ENCODE data around the gene NMT1.
"Not testable (repeated sequence)": the region's sequence is repeated elsewhere in the genome, so short reads cannot be mapped to it uniquely, and the experiment has no call there.

Gene NMT1

DNA sequence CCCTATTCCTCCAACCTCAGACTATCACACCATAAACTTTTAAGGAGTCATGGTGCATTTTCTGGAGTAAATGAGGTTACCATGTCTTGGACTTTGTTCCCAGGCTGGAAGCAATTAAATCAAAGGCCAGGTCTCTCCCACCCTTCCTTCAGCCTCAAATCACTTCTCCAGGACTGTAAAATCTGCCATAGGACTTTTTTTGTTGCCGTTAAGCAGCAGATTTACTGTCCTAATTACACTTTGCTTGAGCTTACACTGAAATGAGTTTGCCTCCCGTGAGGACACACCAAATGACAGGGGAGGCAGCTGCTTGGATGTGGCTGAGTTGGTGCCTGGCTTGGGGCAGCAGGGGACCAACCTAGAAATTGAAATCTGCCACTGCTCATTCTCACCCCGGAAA, 24.4 kb upstream of the NMT1 start:
- no peak for DNase-seq (ENCODE audit: low read depth in 2 of 2)

DNA sequence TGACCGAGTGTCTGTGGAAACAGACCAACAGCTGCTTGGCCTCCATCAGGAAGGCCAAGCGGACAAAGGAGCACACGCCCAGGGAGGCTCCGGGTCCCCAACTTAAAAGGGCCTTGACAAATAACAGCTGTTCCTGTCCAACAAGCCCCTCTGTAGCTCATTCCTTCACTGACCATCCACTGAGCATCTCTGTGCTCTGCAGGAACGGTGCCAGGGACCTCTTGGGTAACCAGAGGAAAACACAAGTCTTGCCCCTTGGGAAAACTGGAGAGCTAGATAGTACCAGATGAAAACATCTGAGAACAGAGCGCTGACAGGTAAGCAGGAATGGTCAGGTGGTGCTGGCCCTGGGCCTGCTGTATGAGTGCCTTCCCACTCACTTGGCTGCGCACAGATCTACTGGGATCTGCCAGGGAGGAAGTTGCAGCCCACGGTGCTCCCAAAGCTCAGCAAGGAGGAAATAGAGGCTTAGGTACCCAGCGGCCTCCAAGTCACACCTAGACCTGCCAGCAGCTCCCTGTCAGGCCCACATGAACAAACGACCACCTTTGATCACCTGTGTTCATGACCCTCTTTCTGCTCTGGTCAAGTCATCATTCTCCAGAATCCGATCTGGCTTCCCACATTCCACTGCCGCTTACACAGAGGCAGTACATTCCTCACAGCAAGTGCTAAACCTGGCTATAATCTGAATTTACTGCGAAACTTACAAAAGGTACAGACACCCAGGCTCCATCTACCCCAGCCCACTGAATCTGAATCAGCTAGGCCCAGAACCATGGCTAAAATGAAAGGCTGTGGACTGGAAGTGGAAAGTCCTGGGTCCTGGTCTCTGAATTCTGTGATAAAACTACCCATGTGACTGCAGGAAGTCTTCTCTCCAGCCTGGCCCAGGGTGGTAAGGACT, 22.1 kb upstream of the NMT1 start:
- DNase-seq (ENCODE audit: low read depth in 2 of 2) = no peak

DNA sequence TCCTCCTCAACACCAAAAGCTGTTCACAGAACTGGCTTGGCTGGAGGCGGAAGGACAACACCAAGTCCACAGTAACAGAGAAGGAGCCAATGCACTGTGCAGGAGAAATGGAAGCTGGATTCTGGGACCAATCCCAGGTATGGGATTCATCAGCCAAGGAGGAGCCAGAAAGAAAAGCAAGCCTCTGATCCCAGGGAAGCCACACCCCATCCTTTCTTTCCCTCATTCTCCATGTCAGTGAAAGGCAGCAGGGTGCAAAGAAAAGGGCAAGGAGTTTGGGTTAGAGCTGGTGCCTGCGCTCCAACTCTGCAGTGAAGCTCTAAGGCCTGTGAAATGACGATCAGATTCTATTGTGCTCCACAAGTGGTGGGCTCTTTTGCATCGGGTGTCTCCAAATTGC, 20.7 kb upstream of the NMT1 start:
- no peak for DNase-seq (ENCODE audit: low read depth in 2 of 2)

DNA sequence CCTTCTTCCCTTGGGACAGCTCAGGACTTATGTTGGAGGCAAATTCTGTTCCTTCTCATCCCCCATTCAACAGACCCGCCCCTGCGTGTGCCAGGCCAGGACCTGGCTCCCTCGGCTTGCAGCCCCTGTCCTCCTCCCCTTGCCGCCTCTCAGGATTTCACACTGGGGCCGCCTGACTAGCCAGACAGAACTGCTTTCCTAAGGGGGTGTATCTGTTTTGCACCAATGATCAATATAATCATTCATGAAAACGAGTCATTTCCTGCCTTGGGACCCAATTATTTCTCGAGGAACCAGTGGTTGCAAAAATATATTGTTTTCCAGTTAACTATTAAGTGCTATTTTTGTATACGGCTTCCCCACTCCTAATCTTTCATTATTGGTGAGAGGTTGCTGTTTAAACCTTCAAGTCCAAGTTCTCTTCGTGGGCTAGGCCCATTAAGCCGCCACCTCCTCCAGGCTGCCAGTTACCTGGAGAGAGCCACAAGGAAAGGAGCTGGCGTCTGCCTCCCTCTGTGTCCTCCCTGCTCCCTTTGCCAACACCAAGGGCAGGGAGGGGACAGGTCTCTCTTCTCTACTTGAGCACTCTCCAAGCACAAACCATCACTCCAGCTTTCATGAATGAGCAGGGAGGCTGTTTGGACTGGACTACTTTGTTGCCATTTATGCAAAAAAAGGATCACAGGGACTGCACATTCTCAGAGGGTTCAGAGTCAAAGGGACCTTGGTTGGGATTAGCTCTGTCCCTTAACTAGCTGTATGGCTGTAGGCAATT, 18.6 kb upstream of the NMT1 start:
- DNase-seq (ENCODE audit: low read depth in 2 of 2) = no peak

DNA sequence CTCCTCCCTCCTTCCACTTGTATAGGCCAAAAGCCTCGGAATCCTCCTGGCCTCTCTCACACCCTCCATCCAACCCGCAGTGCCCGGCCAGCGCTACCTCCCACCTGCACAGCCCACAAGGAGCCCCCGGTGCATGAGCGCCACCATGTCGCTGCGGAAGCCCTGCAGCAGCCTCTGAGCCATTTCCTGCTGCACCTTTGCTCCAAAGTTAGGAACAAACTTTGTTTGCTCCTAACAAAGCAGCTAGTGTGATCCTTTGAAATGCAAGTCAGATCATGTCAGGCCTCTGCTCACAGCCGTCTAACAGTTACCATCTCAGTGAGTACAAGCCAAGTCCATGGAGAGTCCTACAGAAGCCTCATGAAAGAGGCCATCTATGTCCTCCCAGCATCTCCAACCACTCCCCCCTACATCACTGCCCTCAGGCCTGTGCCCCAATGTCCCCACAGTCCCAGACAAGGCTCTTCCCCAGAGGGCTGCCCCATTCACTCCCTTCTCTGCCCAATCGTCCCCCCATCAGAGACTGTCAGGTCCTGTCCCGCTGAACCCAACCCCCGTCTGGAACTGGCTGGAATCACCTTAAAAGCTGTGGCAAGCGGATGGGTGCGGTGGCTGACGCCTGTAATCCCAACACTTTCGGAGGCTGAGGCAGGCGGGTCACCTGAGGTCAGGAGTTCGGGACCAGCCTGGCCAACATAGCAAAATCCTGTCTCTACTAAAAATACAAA, 17.1 kb upstream of the NMT1 start:
- DNase-seq (ENCODE audit: low read depth in 2 of 2) = no peak

DNA sequence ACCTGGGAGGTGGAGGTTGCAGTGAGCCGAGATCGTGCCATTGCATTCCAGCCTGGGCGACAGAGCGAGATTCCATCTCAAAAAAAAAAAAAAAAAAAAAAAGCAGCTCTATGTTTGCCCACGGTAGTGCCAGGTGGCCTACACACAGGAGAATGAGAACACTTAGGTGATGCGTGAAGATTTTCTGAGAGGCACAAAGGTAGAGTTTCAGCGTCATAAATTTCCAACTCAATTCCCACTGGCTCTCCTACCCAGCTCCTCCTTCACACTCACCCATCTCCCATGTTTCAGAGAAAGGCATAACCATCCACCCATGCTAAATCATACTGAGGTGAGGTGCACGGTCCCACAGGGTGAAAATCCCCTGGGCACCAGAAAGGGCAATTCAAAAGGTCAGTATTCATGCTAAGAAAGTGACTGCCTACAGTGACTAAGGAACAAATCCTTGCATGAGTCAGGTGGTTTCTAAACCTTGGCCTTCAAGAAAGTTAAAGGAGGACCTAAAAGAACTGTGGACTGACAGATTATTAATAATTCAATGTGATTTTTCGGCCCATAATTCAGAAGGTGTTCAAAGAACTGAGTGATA, 14.5 kb upstream of the NMT1 start:
- no peak for DNase-seq (ENCODE audit: low read depth in 2 of 2)

DNA sequence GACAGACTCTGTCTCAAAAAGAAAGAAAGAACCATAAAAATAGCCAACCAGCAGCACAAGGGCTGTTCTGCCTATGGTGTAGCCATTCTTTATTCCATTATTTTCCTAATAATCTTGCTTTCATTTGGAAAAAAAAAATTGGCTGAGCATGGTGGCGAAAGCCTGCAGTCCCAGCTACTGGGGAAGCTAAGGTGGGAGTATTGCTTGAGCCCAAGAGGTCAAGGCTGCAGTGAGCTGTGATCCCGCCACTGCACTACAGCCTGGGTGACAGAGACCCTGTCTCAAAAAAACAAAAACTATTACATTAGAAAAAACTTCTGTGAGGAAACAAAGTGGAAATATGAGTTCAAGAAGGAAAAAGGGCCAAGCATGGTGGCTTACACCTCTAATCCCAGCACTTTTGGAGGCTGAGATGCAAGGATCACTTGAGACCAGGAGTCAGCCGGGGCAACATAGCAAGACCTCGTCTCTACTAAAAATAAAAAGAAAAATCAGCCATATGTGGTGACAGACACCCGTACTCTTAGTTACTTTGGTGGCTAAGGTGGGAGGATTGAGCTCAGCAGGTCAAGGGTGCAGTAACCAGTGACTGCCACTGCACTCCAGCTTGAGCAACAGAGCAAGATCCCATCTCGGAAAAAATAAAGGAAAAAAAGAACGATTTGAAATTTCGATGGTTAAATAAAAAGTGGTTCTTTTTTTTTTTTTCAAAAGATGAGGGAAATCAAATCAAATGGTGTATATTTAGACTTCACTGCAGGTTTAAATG, 12.1 kb upstream of the NMT1 start:
- no peak for DNase-seq (ENCODE audit: low read depth in 2 of 2)

DNA sequence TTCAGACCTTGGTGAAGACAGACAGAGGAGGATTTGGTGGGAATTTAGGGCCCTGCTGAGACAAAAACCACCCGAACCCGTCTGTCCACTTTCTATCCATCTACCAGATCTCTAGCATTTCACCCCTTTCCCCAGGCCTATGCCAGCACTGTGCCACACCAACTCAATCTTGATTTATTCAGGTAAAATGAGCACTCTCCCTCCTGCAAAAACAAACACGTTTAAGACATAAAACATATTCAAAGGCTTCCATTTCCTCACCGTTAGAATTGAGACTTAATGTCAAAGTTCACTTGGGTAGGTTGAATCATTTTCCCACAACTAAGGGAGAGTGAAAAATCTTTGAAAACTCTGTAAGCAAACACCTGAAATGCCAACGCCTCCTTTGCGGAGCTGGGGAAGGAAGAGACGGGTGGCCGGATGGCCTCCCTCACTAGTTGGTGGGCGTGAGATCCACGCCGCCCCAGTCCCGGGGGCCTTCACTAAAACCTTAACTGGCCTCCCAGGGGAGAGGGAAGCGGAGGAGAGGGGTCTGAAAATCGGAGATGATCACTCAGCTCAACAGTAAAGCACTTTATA, 10.5 kb upstream of the NMT1 start:
- peak; percentile 15 to 17 for DNase-seq (ENCODE audit: low read depth in 2 of 2)

DNA sequence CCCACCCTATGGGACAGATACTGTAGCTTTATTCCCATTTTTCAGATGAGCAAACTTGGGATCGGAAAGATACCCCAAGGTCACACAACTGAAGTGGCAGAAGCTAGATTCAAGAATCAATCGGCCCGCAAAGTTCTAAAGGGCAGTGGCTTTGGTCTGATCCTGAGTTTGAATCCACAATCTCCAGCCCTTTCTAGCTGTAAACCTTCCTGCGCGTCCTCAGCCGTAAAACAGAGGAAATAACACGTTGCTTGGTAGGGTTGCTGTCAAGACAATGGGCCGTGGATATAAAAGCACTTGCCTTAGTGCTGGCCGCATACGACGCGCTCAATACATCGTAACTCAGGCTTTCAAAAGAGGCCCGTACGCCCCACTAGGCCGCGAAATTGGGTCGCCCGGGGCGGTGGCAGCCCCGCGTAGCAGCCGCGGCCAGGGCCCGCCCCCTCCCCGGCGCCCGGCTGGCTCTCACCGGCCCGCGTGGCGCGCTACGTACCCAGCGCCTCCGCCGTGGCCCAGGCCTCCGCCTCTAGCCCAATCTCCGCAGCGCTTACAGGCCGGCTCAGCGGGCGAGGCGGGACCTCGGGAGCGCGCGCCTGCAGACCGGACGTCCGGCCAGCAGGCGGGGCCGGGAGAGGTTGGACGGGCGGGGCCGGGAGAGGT, 9.9 kb upstream of the NMT1 start, which contains the start of gene DCAKD:
DCAKD (minus strand) TSS at position 573 of the 660 bp plus-strand sequence. CDS start 16,747 bp downstream, outside the sequence.
- peak; percentile 68 to 85 for DNase-seq (ENCODE audit: low read depth in 2 of 2)

DNA sequence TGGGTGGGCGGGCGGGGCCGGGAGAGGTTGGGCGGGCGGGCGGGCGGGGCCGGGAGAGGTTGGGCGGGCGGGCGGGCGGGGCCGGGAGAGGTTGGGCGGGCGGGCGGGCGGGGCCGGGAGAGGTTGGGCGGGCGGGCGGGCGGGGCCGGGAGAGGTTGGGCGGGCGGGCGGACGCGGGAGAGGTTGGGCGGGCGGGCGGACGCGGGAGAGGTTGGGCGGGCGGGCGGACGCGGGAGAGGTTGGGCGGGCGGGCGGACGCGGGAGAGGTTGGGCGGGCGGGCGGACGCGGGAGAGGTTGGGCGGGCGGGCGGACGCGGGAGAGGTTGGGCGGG, 9.4 kb upstream of the NMT1 start:
- not testable (repeated sequence) for DNase-seq (ENCODE audit: low read depth in 2 of 2)

DNA sequence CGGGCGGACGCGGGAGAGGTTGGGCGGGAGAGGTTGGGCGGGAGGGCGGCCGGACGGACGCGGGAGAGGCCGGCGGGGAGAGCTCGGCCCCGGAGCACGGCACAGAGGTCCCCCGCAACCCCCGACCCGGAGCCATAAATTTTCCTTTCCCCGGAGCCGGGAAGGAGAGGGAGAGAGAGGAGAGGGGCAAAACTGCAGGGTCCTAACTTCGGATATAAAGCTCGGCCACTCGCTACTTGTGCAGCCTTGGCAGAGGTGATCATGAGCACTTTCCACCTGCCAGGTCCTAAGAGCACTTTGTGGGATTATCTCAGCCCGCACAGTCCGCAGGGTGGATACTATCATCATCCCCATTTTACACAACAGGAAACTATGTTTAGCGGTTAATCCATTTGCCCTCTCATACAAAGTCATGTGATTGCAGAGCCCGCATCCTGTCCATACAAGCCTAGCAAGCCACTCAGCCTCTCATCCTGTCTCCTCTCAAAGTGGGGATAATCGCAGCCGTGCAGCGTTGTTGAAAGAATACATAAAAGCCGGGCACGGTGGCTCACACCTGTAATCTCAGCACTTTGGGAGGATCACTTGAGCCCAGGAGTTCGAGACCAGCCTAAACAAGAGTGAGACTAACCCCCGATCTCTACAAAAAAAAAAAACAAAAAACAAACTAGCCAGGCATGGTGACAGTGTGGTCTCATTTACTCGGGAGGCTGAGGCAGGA, 8.9 kb upstream of the NMT1 start:
- DNase-seq (ENCODE audit: low read depth in 2 of 2) = peak in 1 of 2 donors; percentile 10

DNA sequence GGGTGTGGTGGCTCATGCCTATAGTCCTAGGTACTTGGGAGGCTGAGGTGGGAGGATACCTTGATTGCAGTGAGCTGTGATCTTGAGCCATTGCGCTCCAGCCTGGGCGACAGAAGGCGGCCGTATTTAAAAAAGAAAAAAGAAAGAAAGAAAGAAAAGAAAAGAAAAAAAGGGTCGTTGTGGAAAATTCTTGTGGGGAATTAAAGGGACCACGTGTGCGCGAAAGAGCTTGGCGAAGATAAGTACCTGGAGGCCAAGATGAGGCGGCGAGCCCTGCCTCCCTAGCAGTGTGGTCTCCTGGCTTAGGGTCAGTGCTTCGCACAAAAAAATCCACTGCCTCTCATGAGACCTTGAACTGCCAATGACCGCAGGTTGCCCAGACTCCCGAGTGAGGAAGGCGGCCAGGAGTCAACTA, 728 bp upstream of the NMT1 start:
- DNase-seq (ENCODE audit: low read depth in 2 of 2) = no peak

DNA sequence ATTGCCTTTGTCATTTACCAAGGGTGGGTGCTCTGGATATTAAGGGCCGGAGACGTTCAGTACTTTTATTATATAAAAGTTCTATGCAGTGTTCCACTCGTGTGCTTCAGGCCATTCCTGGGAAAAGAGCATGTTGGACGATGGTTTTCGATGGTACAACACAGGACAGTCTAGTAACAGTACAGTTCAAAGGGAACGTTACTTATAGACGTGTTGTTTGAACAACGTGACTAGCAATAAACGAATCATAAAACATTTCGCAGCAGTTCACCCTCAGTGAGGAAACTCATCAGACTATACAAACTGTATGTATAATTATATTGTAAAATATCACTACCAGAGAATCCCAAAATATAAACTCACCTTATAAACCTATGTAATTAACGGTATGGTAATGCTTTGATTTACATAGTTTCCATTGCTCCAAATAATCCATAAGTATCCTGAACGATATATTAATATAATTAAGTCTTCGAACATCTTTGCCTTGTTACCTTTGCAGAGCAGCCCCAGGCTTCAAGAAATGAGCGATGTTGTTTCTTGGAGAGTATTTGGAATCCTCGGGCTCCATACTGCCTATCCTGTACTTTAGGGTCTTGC, 589 bp downstream of the NMT1 start:
- DNase-seq (ENCODE audit: low read depth in 2 of 2) = no peak

DNA sequence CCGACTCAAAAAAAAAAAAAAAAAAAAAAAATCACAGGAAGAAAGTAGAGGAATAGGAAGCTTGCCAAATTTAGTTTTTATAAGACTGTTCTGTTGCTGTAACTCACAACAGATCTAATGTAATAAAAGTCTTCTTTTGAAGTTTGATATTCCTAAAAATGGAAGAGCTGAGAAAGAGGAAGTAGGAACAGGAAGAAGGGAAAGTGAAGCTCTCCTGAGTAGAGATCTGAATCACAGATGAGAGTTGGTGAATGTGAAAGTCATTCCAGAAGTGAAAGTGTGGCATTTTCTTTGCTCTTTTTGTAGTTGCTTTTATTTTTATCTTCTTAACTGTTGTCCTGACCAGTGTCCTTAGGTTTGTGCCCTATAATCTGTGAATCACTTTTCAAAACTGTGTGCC, 2.1 kb downstream of the NMT1 start:
- no peak for DNase-seq (ENCODE audit: low read depth in 2 of 2)

DNA sequence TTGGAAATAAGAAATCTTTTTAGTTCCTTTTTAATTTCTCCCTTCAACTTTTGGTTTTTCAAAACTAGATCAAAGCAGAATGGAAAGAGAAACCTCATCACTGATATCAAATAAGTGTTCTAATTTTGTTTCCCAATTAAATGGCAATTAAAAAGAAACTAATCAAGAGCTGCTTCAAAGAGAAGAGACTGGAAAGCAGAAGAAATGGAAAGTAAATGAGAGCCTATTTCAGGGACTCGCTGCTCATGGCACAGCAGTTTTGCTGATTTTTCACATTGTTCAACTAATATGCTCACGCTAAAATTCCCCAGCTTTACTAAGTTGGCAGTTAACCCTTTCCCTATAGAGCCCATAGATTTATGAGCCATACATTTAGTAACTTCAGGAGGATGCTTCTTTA, 6.5 kb downstream of the NMT1 start:
- no peak for DNase-seq (ENCODE audit: low read depth in 2 of 2)

DNA sequence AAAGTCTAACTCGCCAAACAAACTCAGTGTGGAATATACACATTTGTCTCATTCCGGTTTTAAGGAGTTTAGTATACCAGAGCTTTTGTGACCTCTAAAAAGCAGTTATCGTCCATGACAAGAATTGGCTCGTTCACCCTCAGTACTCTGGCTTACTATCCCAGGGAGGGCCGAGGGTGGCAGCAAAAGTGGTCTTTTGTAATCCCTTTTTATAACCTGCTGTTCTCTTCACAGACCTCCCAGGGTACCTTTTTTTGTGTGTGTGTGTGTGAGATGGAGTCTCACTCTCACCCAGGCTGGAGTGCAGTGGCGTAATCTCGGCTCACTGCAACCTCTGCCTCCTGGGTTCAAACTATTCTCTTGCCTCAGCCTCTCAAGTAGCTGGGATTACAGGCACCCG, 8.9 kb downstream of the NMT1 start:
- no peak for DNase-seq (ENCODE audit: low read depth in 2 of 2)

DNA sequence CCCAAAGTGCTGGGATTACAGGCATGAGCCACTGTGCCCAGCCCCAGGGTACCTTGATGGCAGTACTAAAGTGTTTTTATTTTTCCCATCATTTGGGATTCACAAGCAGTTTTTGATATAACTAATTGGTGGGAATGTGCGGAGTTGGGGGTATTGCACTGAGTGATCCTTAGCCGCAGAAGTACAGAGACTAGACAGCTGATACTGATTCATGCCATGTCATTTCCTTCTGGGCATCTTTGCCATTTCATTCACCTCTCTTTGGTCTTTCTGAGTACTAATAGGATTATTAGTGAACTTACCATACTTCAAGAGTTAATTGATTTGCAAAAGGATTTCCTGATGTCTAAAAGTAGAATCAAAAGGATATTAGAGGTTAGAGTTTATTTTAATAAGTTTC, 9.7 kb downstream of the NMT1 start:
- no peak for DNase-seq (ENCODE audit: low read depth in 2 of 2)

DNA sequence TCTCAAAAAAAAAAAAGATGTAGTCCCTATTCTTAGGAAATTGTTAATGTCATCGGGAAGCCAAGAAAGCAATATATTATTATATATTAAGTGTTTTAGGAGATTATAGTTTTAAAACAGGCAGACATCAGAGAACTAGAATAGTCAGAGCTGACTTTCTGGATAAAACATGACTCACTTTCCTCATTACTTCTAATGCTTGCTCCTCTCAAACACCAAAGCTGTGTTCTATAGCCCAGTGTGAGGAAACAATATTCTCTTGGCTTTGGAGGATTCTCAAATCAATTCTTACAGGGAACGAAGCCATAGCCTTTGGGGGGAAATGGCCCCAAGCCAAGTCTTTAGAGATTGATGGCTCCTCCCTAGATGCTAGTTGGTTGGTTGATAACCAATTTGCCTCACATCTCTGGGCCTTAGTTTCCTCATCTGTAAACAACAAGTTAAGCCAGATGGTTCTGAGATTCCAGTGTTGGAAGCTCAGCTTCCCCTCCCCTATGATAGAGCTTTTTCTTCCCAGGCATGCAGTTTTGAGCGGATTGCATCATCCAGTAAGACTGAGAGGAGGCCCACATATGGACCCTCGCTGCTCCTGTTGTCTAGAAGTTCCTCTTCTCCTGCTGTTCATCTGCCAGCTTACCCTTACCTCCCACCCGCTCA, 12.4 kb downstream of the NMT1 start:
- DNase-seq (ENCODE audit: low read depth in 2 of 2) = no peak

DNA sequence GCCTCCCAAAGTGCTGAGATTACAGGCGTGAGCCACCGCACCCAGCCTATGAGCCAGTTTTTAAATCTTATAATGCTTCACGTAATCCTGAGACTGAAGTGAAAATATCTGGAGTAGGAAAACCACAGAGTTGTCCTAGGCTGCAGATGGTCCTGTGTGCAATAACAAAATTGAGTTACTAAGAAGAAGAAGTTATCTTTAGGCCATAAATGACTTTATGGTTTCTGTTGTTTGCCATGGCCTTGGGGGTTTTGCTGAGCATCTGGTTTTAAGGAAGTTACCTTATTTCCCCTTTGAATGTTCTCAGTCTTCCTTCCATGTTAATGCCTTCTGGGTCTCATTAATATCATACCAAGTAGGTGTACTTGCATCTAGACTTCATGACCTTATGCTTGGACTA, 16.5 kb downstream of the NMT1 start:
- no peak for DNase-seq (ENCODE audit: low read depth in 2 of 2)
